ENCODE data around the gene NDUFB10.
"Not testable (repeated sequence)": the region's sequence is repeated elsewhere in the genome, so short reads cannot be mapped to it uniquely, and the experiment has no call there.

Gene NDUFB10

DNA sequence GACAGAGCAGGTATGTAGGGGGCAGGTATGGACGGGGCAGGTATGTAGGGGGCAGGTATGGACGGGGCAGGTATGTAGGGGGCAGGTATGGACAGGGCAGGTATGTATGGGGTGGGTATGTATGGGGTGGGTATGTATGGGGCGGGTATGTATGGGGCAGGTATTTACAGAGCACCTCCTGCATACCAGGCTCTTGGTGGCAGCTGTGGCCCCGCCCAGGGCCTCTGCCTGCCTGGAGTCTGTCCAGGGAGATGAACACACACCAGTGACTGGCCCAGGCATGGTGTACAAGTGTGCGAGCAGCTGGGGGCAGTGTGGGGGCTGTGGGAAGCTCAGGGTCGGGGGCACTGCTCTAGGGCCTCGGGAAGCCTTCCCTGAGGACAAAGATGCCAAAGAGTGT lies 9.3 kb upstream of the NDUFB10 start:
- Histone ChIP-seq H3K4me3 (ENCODE audit: insufficient read length, low read depth) (no peak overlapping the region), H3K36me3 (ENCODE audit: insufficient read depth, insufficient read length, low read length) (no peaks in the 10 kb centered on the region), H3K9ac (ENCODE audit: insufficient read length, low read depth) (no peak overlapping the region), H3K4me1 (ENCODE audit: insufficient read depth, insufficient read length) (peaks cover 18% of the 10 kb centered on the region), H3K9me3 (ENCODE audit: insufficient read depth, low read length) (no peaks in the 10 kb centered on the region), H3K27me3 (ENCODE audit: insufficient read depth, insufficient read length) (no peaks in the 10 kb centered on the region)
- TF ChIP-seq ZNF274 (IDR thresholded peaks at IDR 0.05; ENCODE audit: low read depth, low read length): no peak
- no peak for TF ChIP-seq YY1 (IDR thresholded peaks at IDR 0.05; ENCODE audit: insufficient read depth, insufficient read length)
- TF ChIP-seq SUZ12 (IDR thresholded peaks at IDR 0.05; ENCODE audit: extremely low read depth, insufficient read depth, insufficient read length): no peak
- DNase-seq (ENCODE audit: low read depth, low spot score): no peak

DNA sequence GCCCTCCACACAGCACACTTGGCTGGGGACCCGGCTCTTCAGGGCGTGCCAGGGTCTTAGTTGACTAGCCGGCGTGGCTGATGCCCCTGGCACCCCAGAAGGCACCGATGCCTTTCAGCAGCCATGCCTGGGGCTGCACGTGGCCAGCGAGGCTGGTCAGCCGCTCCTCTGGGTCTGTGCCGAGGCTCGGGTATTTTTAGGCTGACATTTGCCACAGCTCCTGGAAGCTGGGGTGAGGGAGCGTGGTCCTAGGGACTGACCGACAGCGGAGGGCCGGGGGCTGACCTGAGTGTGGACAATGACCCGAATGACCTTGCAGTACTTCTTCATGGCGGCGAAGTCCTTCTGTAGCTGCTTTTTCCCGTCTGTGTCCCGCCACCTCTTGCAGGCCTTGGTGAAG lies 8.8 kb upstream of the NDUFB10 start:
- Histone ChIP-seq H3K9me3 (ENCODE audit: insufficient read depth, low read length) (no peaks in the 10 kb centered on the region), H3K9ac (ENCODE audit: insufficient read length, low read depth) (no peak overlapping the region), H3K4me1 (ENCODE audit: insufficient read depth, insufficient read length) (peaks cover 16% of the 10 kb centered on the region), H3K4me3 (ENCODE audit: insufficient read length, low read depth) (no peak overlapping the region), H3K36me3 (ENCODE audit: insufficient read depth, insufficient read length, low read length) (no peaks in the 10 kb centered on the region), H3K27me3 (ENCODE audit: insufficient read depth, insufficient read length) (no peaks in the 10 kb centered on the region)
- DNase-seq (ENCODE audit: low read depth, low spot score): no peak
- TF ChIP-seq YY1 (IDR thresholded peaks at IDR 0.05; ENCODE audit: insufficient read depth, insufficient read length) (no peak), SUZ12 (IDR thresholded peaks at IDR 0.05; ENCODE audit: extremely low read depth, insufficient read depth, insufficient read length) (no peak), ZNF274 (IDR thresholded peaks at IDR 0.05; ENCODE audit: low read depth, low read length) (no peak)

DNA sequence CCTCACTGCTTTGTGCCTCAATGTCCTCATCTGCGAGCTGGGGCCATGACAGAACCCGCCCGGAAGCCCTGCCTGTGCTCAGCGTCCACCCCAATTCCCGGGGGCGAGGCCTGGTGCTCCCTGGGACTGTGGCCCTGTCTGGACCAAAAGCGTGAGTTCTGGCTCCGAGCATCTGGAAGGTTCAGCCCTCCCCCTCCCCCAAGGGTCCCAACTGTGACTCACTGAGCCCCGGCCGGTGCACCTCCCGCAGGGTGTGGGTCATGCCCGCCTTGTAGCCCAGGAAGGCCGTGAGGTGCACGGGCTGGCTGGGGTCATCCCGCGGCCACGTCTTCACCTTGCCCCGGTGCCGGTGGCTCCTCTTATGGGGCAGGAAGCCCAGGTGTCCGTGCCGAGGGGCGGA lies 5.6 kb upstream of the NDUFB10 start:
- peaks cover 5% of the 10 kb centered on the region; the same call in 1 of the 2 replicates for H3K9me3 ChIP-seq (ENCODE audit: insufficient read depth, low read length)
- TF ChIP-seq ZNF274 (IDR thresholded peaks at IDR 0.05; ENCODE audit: low read depth, low read length) (no peak), YY1 (IDR thresholded peaks at IDR 0.05; ENCODE audit: insufficient read depth, insufficient read length) (no peak), SUZ12 (IDR thresholded peaks at IDR 0.05; ENCODE audit: extremely low read depth, insufficient read depth, insufficient read length) (no peak)
- no peak for DNase-seq (ENCODE audit: low read depth, low spot score)
- H3K9ac ChIP-seq (ENCODE audit: insufficient read length, low read depth): peak overlapping the region; percentile 32
- no peaks in the 10 kb centered on the region for H3K36me3 ChIP-seq (ENCODE audit: insufficient read depth, insufficient read length, low read length)
- no peak overlapping the region for H3K4me3 ChIP-seq (ENCODE audit: insufficient read length, low read depth)
- H3K27me3 ChIP-seq (ENCODE audit: insufficient read depth, insufficient read length): no peaks in the 10 kb centered on the region
- peaks cover 16% of the 10 kb centered on the region for H3K4me1 ChIP-seq (ENCODE audit: insufficient read depth, insufficient read length)

DNA sequence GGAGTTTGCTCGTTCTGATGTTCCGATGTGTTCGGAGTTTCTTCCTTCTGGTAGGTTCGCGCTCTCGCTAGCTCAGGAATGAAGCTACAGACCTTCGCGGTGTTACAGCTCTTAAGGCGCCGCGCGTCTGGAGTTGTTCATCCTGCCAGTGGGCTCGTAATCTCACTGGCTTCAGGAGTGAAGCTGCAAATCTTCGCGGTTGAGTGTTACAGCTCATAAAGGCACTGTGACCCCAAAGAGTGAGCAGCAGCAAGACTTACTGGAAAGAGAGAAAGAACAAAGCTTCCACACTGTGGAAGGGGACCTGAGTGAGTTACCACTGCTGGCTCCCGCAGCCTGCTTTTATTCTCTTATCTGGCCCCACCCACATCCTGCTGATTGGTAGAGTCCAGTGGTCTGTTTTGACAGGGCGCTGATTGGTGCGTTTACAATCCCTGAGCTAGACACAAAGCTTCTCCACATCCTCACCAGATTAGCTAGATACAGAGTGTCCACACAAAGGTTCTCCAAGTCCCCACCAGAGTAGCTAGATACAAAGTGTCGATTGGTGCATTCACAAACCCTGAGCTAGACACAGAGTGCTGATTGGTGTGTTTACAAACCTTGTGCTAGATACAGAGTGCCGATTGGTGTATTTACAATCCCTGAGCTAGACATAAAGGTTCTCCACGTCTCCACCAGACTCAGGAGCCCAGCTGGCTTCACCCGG lies 1.8 kb upstream of the NDUFB10 start:
- not testable (repeated sequence) for H3K4me3 ChIP-seq (ENCODE audit: insufficient read length, low read depth); H3K9ac ChIP-seq (ENCODE audit: insufficient read length, low read depth); H3K27me3 ChIP-seq (ENCODE audit: insufficient read depth, insufficient read length); H3K9me3 ChIP-seq (ENCODE audit: insufficient read depth, low read length); DNase-seq (ENCODE audit: low read depth, low spot score)
- Histone ChIP-seq H3K4me1 (ENCODE audit: insufficient read depth, insufficient read length) (peaks cover 11% of the 10 kb centered on the region), H3K36me3 (ENCODE audit: insufficient read depth, insufficient read length, low read length) (peaks cover 14% of the 10 kb centered on the region)

DNA sequence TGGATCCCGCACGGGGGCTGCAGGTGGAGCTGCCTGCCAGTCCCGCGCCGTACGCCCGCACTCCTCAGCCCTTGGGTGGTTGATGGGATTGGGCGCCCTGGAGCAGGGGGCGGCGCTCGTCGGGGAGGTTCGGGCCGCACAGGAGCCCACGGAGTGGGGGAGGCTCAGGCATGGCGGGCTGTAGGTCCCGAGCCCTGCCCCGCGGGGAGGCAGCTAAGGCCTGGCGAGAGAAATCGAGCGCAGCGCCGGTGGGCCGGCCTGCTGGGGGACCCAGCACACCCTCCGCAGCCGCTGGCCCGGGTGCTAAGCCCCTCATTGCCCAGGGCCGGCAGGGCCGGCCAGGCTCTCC lies 1.2 kb upstream of the NDUFB10 start:
- H3K27me3 ChIP-seq (ENCODE audit: insufficient read depth, insufficient read length); H3K9me3 ChIP-seq (ENCODE audit: insufficient read depth, low read length); H3K4me3 ChIP-seq (ENCODE audit: insufficient read length, low read depth); H3K4me1 ChIP-seq (ENCODE audit: insufficient read depth, insufficient read length); DNase-seq (ENCODE audit: low read depth, low spot score); H3K9ac ChIP-seq (ENCODE audit: insufficient read length, low read depth): not testable (repeated sequence)
- peaks cover 19% of the 10 kb centered on the region for H3K36me3 ChIP-seq (ENCODE audit: insufficient read depth, insufficient read length, low read length)

DNA sequence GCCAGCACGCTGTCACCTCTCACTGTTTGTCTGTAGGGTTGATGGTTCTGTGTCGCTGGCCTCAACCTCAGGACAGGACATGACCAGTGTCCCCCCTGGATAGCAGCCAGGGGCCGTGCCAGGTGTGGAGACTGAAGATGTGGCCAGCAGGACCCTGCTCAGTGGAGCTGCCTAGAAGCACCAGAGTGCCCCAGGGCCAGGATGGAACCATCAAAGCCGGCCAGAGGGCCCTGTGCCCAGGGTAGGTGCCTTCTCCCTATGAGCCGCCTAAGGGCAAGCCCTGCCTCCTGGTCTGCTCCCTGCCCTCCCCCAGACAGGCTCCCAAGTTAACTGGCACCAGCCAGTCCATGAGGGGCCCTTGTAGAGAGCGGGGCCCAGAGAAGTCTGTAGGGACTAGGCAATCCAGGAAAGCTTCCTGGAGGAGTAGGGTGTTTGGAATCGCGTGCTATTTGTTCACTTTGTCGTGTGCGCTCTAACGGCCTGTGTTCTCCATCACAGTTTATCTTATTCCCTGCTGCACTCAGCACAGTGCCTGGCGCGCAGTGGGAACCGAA lies 546 bp upstream of the NDUFB10 start:
- Histone ChIP-seq H3K9ac (ENCODE audit: insufficient read length, low read depth) (peak overlapping the region; percentile 79), H3K4me3 (ENCODE audit: insufficient read length, low read depth) (peak overlapping the region; percentile 99), H3K27me3 (ENCODE audit: insufficient read depth, insufficient read length) (no peaks in the 10 kb centered on the region), H3K9me3 (ENCODE audit: insufficient read depth, low read length) (peaks cover 5% of the 10 kb centered on the region; the same call in 1 of the 2 replicates), H3K36me3 (ENCODE audit: insufficient read depth, insufficient read length, low read length) (peaks cover 26% of the 10 kb centered on the region), H3K4me1 (ENCODE audit: insufficient read depth, insufficient read length) (peaks cover 8% of the 10 kb centered on the region)
- no peak for DNase-seq (ENCODE audit: low read depth, low spot score)
- TF ChIP-seq YY1 (IDR thresholded peaks at IDR 0.05; ENCODE audit: insufficient read depth, insufficient read length) (no peak), ZNF274 (IDR thresholded peaks at IDR 0.05; ENCODE audit: low read depth, low read length) (no peak), SUZ12 (IDR thresholded peaks at IDR 0.05; ENCODE audit: extremely low read depth, insufficient read depth, insufficient read length) (no peak)

DNA sequence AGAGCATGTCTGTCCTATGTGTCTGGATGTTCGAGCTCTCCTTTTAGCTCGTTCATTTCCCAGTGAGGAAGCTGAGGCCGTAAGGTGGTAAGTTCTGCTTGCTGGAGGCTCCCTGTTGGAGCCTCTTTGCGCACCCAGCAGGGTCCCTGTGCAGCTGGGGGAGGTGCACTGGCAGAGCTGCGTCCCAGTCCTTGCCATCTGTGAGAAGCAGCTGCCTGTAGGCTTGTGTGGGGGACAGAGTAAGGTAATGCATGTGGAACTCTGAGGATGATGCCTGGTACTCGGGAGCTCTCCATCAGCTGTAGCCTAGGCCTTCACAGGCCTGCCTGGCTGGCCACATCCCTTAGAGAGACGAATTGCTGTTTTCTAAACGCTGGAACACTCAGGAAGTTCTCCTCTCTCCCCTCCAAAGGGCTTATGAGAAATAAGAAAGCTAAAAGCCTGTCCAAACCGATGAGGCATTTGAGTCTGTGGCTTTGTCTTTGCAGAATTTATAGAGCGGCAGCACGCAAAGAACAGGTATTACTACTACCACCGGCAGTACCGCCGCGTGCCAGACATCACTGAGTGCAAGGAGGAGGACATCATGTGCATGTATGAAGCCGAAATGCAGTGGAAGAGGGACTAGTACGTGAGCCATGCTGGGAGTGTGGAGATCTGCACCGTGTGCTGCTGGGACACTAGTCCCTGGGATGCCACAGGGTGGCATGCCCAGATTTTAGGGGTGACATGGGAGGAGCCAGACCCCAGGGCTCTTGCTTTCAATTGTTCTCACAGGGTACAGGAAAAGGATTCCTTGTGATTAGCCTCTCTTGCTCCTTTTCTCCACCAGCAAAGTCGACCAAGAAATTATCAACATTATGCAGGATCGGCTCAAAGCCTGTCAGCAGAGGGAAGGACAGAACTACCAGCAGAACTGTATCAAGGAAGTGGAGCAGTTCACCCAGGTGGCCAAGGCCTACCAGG lies 1.6 kb downstream of the NDUFB10 start:
- no peaks in the 10 kb centered on the region for H3K27me3 ChIP-seq (ENCODE audit: insufficient read depth, insufficient read length)
- peak overlapping the region; percentile 99 for H3K4me3 ChIP-seq (ENCODE audit: insufficient read length, low read depth)

More for the DNA sequence above, 1.6 kb downstream of the NDUFB10 start:
- peak; percentile 60 for DNase-seq (ENCODE audit: low read depth, low spot score)
- Histone ChIP-seq H3K36me3 (ENCODE audit: insufficient read depth, insufficient read length, low read length) (peaks cover 43% of the 10 kb centered on the region), H3K9ac (ENCODE audit: insufficient read length, low read depth) (peak overlapping the region; percentile 100), H3K9me3 (ENCODE audit: insufficient read depth, low read length) (peaks cover 5% of the 10 kb centered on the region; the same call in 1 of the 2 replicates), H3K4me1 (ENCODE audit: insufficient read depth, insufficient read length) (peaks cover 4% of the 10 kb centered on the region)
- TF ChIP-seq YY1 (IDR thresholded peaks at IDR 0.05; ENCODE audit: insufficient read depth, insufficient read length) (no peak), SUZ12 (IDR thresholded peaks at IDR 0.05; ENCODE audit: extremely low read depth, insufficient read depth, insufficient read length) (no peak), ZNF274 (IDR thresholded peaks at IDR 0.05; ENCODE audit: low read depth, low read length) (no peak)

Measured in NT2/D1 (cell line).